GM06990 (cell line): ENCODE data around the gene NUDT16L1.

Experiments
- DNase-seq: peaks from one replicate; pipeline ENCODE4 v3.0.0-alpha.2; 2011; ENCODE audit not compliant: insufficient read length; ENCODE audit errors: extremely low read depth
- H3K27me3 ChIP-seq: replicated peaks from 2 replicates; pipeline ENCODE4 v1.6.0; 2011; ENCODE audit warnings: low read length; ENCODE audit not compliant: control insufficient read depth, insufficient read depth
- H3K36me3 ChIP-seq: 2 replicates; pipeline ENCODE4 v1.5.1; 2011; ENCODE audit warnings: low read length; ENCODE audit not compliant: control insufficient read depth, insufficient read depth
- H3K4me3 ChIP-seq: replicated peaks from 2 replicates; pipeline ENCODE4 v1.5.1; 2011; ENCODE audit warnings: low read depth, mild to moderate bottlenecking, control low read depth, low read length
- CTCF ChIP-seq: IDR thresholded peaks from 2 replicates; pipeline ENCODE4 v1.5.1; 2011; ENCODE audit warnings: low read length, control low read depth, mild to moderate bottlenecking, inconsistent platforms; ENCODE audit not compliant: insufficient read depth, poor library complexity, severe bottlenecking

The NUDT16L1 gene

GRCh38 chr16:4667203-4667963 is 26.0 kb upstream of the NUDT16L1 start:
- Histone ChIP-seq H3K27me3 (no peaks in the 10 kb centered on the region), H3K36me3 (peaks cover 37% of the 10 kb centered on the region), H3K4me3 (no peak overlapping the region)
- TF ChIP-seq CTCF, result no peak
- no peak for DNase-seq

GRCh38 chr16:4668313-4668960 is 24.9 kb upstream of the NUDT16L1 start:
- Histone ChIP-seq H3K36me3 (peaks cover 40% of the 10 kb centered on the region), H3K27me3 (no peaks in the 10 kb centered on the region), H3K4me3 (no peak overlapping the region)
- no peak for TF ChIP-seq CTCF
- no peak for DNase-seq

- H3K27me3 ChIP-seq, result no peaks in the 10 kb centered on the region
- TF ChIP-seq CTCF, result no peak
- peaks cover 33% of the 10 kb centered on the region for H3K36me3 ChIP-seq
- DNase-seq, result no peak
- H3K4me3 ChIP-seq, result no peak overlapping the region
Observed at GRCh38 chr16:4673387-4674046, 19.8 kb upstream of the NUDT16L1 start.

- no peak overlapping the region for H3K4me3 ChIP-seq
- no peak for DNase-seq
- no peak for TF ChIP-seq CTCF
- no peaks in the 10 kb centered on the region for H3K27me3 ChIP-seq
- peaks cover 36% of the 10 kb centered on the region for H3K36me3 ChIP-seq
Observed at GRCh38 chr16:4674926-4675530, 18.3 kb upstream of the NUDT16L1 start.

GRCh38 chr16:4675864-4676786 is 17.2 kb upstream of the NUDT16L1 start:
- Histone ChIP-seq H3K27me3 (no peaks in the 10 kb centered on the region), H3K4me3 (no peak overlapping the region), H3K36me3 (peaks cover 32% of the 10 kb centered on the region)
- no peak for TF ChIP-seq CTCF
- DNase-seq, result no peak
